ENCODE measurements around the gene SERINC5.
"Not testable (repeated sequence)": the region's sequence is repeated elsewhere in the genome, so short reads cannot be mapped to it uniquely, and the experiment has no call there.

The SERINC5 gene

GRCh38 chr5:80255811-80256712 is at the start of gene SERINC5:
Gene SERINC5 (minus strand): TSS chr5:80256048. CDS start chr5:80255922, 126 bp downstream.
- DNase-seq (ENCODE audit: low spot score), result peak; percentile 75

- no peak for DNase-seq (ENCODE audit: low spot score)
Observed at GRCh38 chr5:80302636-80303035, 46.8 kb upstream of the SERINC5 start.

GRCh38 chr5:80301342-80301741 is 45.5 kb upstream of the SERINC5 start:
- not testable (repeated sequence) for DNase-seq (ENCODE audit: low spot score)

GRCh38 chr5:80300796-80301195 is 44.9 kb upstream of the SERINC5 start:
- not testable (repeated sequence) for DNase-seq (ENCODE audit: low spot score)

GRCh38 chr5:80300125-80300524 is 44.3 kb upstream of the SERINC5 start:
- no peak for DNase-seq (ENCODE audit: low spot score)

GRCh38 chr5:80299601-80300000 is 43.8 kb upstream of the SERINC5 start:
- DNase-seq (ENCODE audit: low spot score), result no peak

- DNase-seq (ENCODE audit: low spot score), result no peak
Observed at GRCh38 chr5:80296121-80296520, 40.3 kb upstream of the SERINC5 start.

GRCh38 chr5:80291761-80292160 is 35.9 kb upstream of the SERINC5 start:
- DNase-seq (ENCODE audit: low spot score), result no peak

GRCh38 chr5:80289320-80289719 is 33.5 kb upstream of the SERINC5 start:
- no peak for DNase-seq (ENCODE audit: low spot score)

GRCh38 chr5:80288177-80288576 is 32.3 kb upstream of the SERINC5 start:
- DNase-seq (ENCODE audit: low spot score), result no peak

- DNase-seq (ENCODE audit: low spot score), result no peak
Observed at GRCh38 chr5:80284720-80285119, 28.9 kb upstream of the SERINC5 start.

GRCh38 chr5:80283360-80283759 is 27.5 kb upstream of the SERINC5 start:
- no peak for DNase-seq (ENCODE audit: low spot score)

GRCh38 chr5:80282054-80282453 is 26.2 kb upstream of the SERINC5 start:
- no peak for DNase-seq (ENCODE audit: low spot score)

GRCh38 chr5:80277191-80277590 is 21.3 kb upstream of the SERINC5 start:
- no peak for DNase-seq (ENCODE audit: low spot score)

GRCh38 chr5:80276186-80276585 is 20.3 kb upstream of the SERINC5 start:
- DNase-seq (ENCODE audit: low spot score), result no peak

- DNase-seq (ENCODE audit: low spot score), result peak; percentile 49
Observed at GRCh38 chr5:80275347-80275746, 19.5 kb upstream of the SERINC5 start.

GRCh38 chr5:80270543-80270942 is 14.7 kb upstream of the SERINC5 start:
- DNase-seq (ENCODE audit: low spot score), result not testable (repeated sequence)

- no peak for DNase-seq (ENCODE audit: low spot score)
Observed at GRCh38 chr5:80269991-80270438, 14.2 kb upstream of the SERINC5 start.

- DNase-seq (ENCODE audit: low spot score), result no peak
Observed at GRCh38 chr5:80268916-80269315, 13.1 kb upstream of the SERINC5 start.

- no peak for DNase-seq (ENCODE audit: low spot score)
Observed at GRCh38 chr5:80266566-80266965, 10.7 kb upstream of the SERINC5 start.

GRCh38 chr5:80260461-80260860 is 4.6 kb upstream of the SERINC5 start:
- no peak for DNase-seq (ENCODE audit: low spot score)

GRCh38 chr5:80259511-80260203 is 3.8 kb upstream of the SERINC5 start:
- DNase-seq (ENCODE audit: low spot score), result no peak

GRCh38 chr5:80255431-80255810 is 427 bp downstream of the SERINC5 start:
- DNase-seq (ENCODE audit: low spot score), result peak; percentile 59
